MM.1S (cell line): Measurements from ENCODE around the gene SPG21.

Experiments used
- DNase-seq: peaks from one replicate; pipeline ENCODE4 v3.0.0-alpha.2; 2015
- H2AFZ ChIP-seq: fragments of 300-600 bp; sonication (generic); 2 replicates; pipeline ENCODE4 v1.6.0; 2016; ENCODE audit warnings: antibody characterized with exemption, low read length
- H3F3A ChIP-seq: fragments of 300-600 bp; sonication (generic); 2 replicates; pipeline ENCODE4 v1.6.1; 2016; ENCODE audit warnings: mild to moderate bottlenecking, antibody characterized with exemption, low read length, moderate library complexity, mixed read lengths; ENCODE audit not compliant: insufficient read depth
- H3K27ac ChIP-seq: fragments of 300-600 bp; sonication (generic); 2 replicates; pipeline ENCODE4 v1.5.1; 2016; ENCODE audit warnings: mild to moderate bottlenecking, low read length
- H3K27me3 ChIP-seq: fragments of 300-600 bp; sonication (generic); replicated peaks from 2 replicates; pipeline ENCODE4 v1.6.0; 2016; ENCODE audit warnings: low read length; ENCODE audit not compliant: insufficient read depth
- H3K36me3 ChIP-seq: fragments of 300-600 bp; sonication (generic); replicated peaks from 2 replicates; pipeline ENCODE4 v1.6.1; 2016; ENCODE audit warnings: mild to moderate bottlenecking, low read length, mixed read lengths; ENCODE audit not compliant: insufficient read depth
- H3K4me1 ChIP-seq: fragments of 300-600 bp; sonication (generic); 2 replicates; pipeline ENCODE4 v1.6.1; 2016; ENCODE audit warnings: low read length, mixed read lengths
- H3K4me2 ChIP-seq: fragments of 300-600 bp; sonication (generic); 2 replicates; pipeline ENCODE4 v1.6.0; 2016; ENCODE audit warnings: low read depth, low read length
- H3K4me3 ChIP-seq: fragments of 300-600 bp; sonication (generic); 2 replicates; pipeline ENCODE4 v1.5.1; 2016; ENCODE audit warnings: low read length, mixed read lengths
- H3K79me2 ChIP-seq: fragments of 300-600 bp; sonication (generic); 2 replicates; pipeline ENCODE4 v1.6.1; 2016; ENCODE audit warnings: mixed run types, low read length, mixed read lengths
- H3K9ac ChIP-seq: fragments of 300-600 bp; sonication (generic); 2 replicates; pipeline ENCODE4 v1.6.1; 2016; ENCODE audit warnings: low read length, mixed read lengths
- H3K9me2 ChIP-seq: fragments of 300-600 bp; sonication (generic); replicated peaks from 2 replicates; pipeline ENCODE4 v1.6.1; 2016; ENCODE audit warnings: mild to moderate bottlenecking, low read length, mixed read lengths; ENCODE audit not compliant: insufficient read depth
- H3K9me3 ChIP-seq: fragments of 300-600 bp; sonication (generic); replicated peaks from 2 replicates; pipeline ENCODE4 v1.6.1; 2016; ENCODE audit warnings: mild to moderate bottlenecking, low read length, mixed read lengths; ENCODE audit not compliant: insufficient read depth
- H4K20me1 ChIP-seq: fragments of 300-600 bp; sonication (generic); 2 replicates; pipeline ENCODE4 v1.6.1; 2016; ENCODE audit warnings: mild to moderate bottlenecking, low read length, moderate library complexity, mixed read lengths; ENCODE audit not compliant: insufficient read depth
- EZH2 ChIP-seq: fragments of 300-600 bp; sonication (generic); optimal IDR thresholded peaks from 2 replicates; pipeline ENCODE3; 2017; ENCODE audit warnings: low read depth, mild to moderate bottlenecking, antibody characterized with exemption, low read length, mixed read lengths
- EZH2phosphoT487 ChIP-seq: fragments of 300-600 bp; sonication (generic); IDR thresholded peaks from 2 replicates; pipeline ENCODE4 v1.6.1; 2018; ENCODE audit warnings: antibody characterized with exemption, low read length
- TF ChIP-seq, protein P1 (sequence below): fragments of 300-600 bp; sonication (generic); IDR thresholded peaks from 2 replicates; pipeline ENCODE4 v1.5.1; 2016; ENCODE audit warnings: antibody characterized with exemption, low read length, mixed read lengths

The SPG21 gene

DNA sequence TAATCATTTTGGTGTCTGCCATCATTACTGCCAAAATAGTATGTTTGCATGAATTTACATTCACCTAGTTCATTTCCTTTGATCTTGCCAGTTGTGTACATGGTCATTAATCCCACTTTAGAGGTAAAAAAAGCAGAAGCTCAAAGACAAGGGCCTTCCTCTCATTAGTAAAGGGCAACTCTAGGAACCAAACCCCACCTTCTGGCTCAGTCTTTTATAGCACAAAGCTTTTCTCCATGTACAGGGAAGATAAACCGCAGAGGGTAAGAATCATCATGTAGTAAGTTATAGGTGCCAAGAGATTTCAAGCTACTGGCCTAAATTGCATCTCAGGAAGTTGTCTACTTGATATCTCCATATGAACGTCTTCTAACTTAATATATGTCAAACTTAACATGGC, 19.3 kb upstream of the SPG21 start:
- Histone ChIP-seq H3K9ac (no peak overlapping the region), H3K4me2 (no peak overlapping the region), H3K9me3 (no peaks in the 10 kb centered on the region), H3K27me3 (no peaks in the 10 kb centered on the region), H4K20me1 (no peaks in the 10 kb centered on the region), H3K9me2 (no peaks in the 10 kb centered on the region), H3K4me3 (no peak overlapping the region), H3K27ac (no peak overlapping the region), H3K36me3 (no peaks in the 10 kb centered on the region), H2AFZ (no peak overlapping the region), H3K4me1 (0 out of 2 replicates have a peak, but pooled peaks cover 4% of the 10 kb centered on the region), H3F3A (no peaks in the 10 kb centered on the region), H3K79me2 (no peaks in the 10 kb centered on the region)
- TF ChIP-seq EZH2phosphoT487: no peak
- DNase-seq: no peak

DNA sequence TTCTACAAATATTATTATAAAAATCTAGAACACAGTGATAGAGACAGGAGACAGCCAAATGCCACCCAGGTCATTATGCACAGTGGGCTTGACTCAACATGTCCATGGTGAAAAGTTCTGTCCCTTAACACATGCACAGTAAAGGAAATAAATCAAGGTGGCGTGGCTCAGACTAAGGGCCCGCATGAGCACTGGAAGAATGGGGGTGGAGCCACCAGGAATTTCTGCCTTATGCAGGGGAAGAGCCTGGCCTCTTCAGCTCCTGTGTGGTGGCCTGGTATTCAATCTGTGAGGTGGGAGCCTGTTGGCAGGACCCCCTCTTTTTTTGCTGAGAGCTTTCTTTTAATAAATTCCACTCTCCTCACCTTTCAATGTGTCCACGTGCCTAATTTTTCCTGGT, 17.2 kb upstream of the SPG21 start:
- H4K20me1 ChIP-seq: no peaks in the 10 kb centered on the region
- TF ChIP-seq EZH2phosphoT487 (no peak), EZH2 (no peak)
- TF ChIP-seq, protein P1, sequence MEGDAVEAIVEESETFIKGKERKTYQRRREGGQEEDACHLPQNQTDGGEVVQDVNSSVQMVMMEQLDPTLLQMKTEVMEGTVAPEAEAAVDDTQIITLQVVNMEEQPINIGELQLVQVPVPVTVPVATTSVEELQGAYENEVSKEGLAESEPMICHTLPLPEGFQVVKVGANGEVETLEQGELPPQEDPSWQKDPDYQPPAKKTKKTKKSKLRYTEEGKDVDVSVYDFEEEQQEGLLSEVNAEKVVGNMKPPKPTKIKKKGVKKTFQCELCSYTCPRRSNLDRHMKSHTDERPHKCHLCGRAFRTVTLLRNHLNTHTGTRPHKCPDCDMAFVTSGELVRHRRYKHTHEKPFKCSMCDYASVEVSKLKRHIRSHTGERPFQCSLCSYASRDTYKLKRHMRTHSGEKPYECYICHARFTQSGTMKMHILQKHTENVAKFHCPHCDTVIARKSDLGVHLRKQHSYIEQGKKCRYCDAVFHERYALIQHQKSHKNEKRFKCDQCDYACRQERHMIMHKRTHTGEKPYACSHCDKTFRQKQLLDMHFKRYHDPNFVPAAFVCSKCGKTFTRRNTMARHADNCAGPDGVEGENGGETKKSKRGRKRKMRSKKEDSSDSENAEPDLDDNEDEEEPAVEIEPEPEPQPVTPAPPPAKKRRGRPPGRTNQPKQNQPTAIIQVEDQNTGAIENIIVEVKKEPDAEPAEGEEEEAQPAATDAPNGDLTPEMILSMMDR: no peak
- H3K27ac ChIP-seq: no peak overlapping the region
- H3K4me2 ChIP-seq: no peak overlapping the region
- no peak overlapping the region for H3K4me3 ChIP-seq
- H3K27me3 ChIP-seq: no peaks in the 10 kb centered on the region
- no peaks in the 10 kb centered on the region for H3F3A ChIP-seq
- H3K79me2 ChIP-seq: no peaks in the 10 kb centered on the region
- DNase-seq: no peak
- H2AFZ ChIP-seq: no peak overlapping the region
- 0 out of 2 replicates have a peak, but pooled peaks cover 4% of the 10 kb centered on the region for H3K4me1 ChIP-seq
- H3K9me3 ChIP-seq: no peaks in the 10 kb centered on the region
- H3K9ac ChIP-seq: no peak overlapping the region
- H3K9me2 ChIP-seq: no peaks in the 10 kb centered on the region
- H3K36me3 ChIP-seq: no peaks in the 10 kb centered on the region

DNA sequence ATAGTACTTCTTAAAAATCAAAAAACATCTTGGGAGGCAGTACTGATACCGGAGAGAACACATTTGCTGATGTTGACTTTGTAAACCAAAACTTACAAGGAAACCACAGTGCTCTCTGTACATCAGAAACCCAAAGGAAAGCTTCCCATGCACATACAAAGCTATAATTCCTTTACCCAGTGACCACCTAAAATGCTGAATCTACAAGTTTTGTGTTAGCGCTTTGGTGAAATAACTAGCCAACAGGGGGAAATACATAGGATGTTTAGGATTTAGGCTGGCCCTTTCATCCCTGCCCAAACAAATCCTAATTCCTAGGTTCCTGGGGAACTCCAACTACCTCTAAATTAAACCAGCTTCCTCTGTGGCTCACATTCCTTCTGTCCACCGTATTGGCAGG, 15.3 kb upstream of the SPG21 start:
- no peaks in the 10 kb centered on the region for H3K27me3 ChIP-seq
- no peaks in the 10 kb centered on the region for H3F3A ChIP-seq
- no peak overlapping the region for H3K9ac ChIP-seq
- 0 out of 2 replicates have a peak, but pooled peaks cover 4% of the 10 kb centered on the region for H3K4me1 ChIP-seq
- H3K9me3 ChIP-seq: no peaks in the 10 kb centered on the region
- H3K4me3 ChIP-seq: no peak overlapping the region
- H3K36me3 ChIP-seq: no peaks in the 10 kb centered on the region
- no peaks in the 10 kb centered on the region for H4K20me1 ChIP-seq
- no peak for DNase-seq
- no peak overlapping the region for H2AFZ ChIP-seq
- no peaks in the 10 kb centered on the region for H3K9me2 ChIP-seq
- no peak overlapping the region for H3K4me2 ChIP-seq
- H3K79me2 ChIP-seq: no peaks in the 10 kb centered on the region
- TF ChIP-seq, protein P1: no peak
- no peak for TF ChIP-seq EZH2phosphoT487
- no peak overlapping the region for H3K27ac ChIP-seq

DNA sequence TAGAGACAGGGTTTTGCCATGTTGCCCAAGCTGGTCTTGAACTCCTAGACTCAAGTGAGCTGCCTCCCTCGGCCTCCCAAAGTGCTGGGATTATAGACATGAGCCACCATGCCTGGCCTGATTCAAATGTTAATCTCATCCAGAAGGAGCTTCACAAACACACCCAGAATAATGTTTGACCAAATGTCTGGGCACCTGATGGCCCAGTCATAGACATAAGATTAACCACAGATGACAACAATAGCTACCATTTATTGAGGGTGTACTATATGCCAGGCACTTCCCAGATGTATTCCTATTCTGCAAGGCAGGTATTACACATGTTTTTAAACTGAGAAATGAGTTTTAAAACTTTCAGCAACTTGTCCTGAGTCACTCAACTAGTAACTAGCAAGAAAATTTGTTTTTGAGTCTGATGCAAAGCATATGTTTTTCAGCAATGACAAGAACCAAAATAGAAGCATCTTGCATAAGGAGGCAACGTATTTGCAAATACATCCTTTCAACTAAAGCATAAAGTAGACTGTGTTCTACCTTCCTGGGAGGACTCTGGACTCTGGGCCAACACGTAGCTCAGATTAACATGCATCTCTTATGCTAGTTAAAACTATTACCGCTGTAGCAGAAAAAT, 8.1 kb upstream of the SPG21 start:
- no peak overlapping the region for H2AFZ ChIP-seq

More for the DNA sequence above, 8.1 kb upstream of the SPG21 start:
- H3F3A ChIP-seq: no peaks in the 10 kb centered on the region
- TF ChIP-seq, protein P1: no peak
- TF ChIP-seq EZH2phosphoT487 (no peak), EZH2 (no peak)
- no peaks in the 10 kb centered on the region for H3K27me3 ChIP-seq
- no peak overlapping the region for H3K4me3 ChIP-seq
- no peak overlapping the region for H3K4me2 ChIP-seq
- no peaks in the 10 kb centered on the region for H3K9me3 ChIP-seq
- no peak for DNase-seq
- H3K4me1 ChIP-seq: no peaks in the 10 kb centered on the region
- no peaks in the 10 kb centered on the region for H3K36me3 ChIP-seq
- H3K9ac ChIP-seq: no peak overlapping the region
- no peak overlapping the region for H3K27ac ChIP-seq
- H3K79me2 ChIP-seq: no peaks in the 10 kb centered on the region
- no peaks in the 10 kb centered on the region for H3K9me2 ChIP-seq
- no peaks in the 10 kb centered on the region for H4K20me1 ChIP-seq
